Astrocyte (in vitro differentiated cells and primary cell): Measurements from ENCODE around the gene CABCOCO1. TPM values are rescaled to one million over a fixed set of nuclear protein-coding genes. Genes with fewer than 3 reads are reported as not detected.

Experiments
- DNase-seq: peaks from one replicate; pipeline ENCODE4 v3.0.0-alpha.2; 2010; ENCODE audit warnings: low read depth
- FAIRE-seq: peaks from 2 replicates; lab custom pipeline; 2011; peaks lifted over from hg19 to GRCh38; lab: Jason Lieb, UNC
- H2AFZ ChIP-seq: 2 replicates; pipeline ENCODE4 v1.6.0; 2012; ENCODE audit warnings: low read depth, low read length, inconsistent platforms
- H3K27ac ChIP-seq: 2 replicates; pipeline ENCODE4 v1.5.1; 2011; ENCODE audit warnings: low read depth, low read length, inconsistent platforms
- H3K27me3 ChIP-seq: 2 replicates; pipeline ENCODE4 v1.6.0; 2011; ENCODE audit warnings: low read length, inconsistent platforms; ENCODE audit not compliant: insufficient read depth
- H3K36me3 ChIP-seq: 2 replicates; pipeline ENCODE4 v1.5.1; 2011; ENCODE audit warnings: low read length, inconsistent platforms; ENCODE audit not compliant: insufficient read depth
- H3K4me1 ChIP-seq: 2 replicates; pipeline ENCODE4 v1.5.1; 2011; ENCODE audit warnings: low read length, inconsistent platforms; ENCODE audit not compliant: insufficient read depth
- H3K4me2 ChIP-seq: 2 replicates; pipeline ENCODE4 v1.6.0; 2012; ENCODE audit warnings: low read length, inconsistent platforms
- H3K4me3 ChIP-seq: 2 replicates; pipeline ENCODE4 v1.5.1; 2011; ENCODE audit warnings: low read depth, mild to moderate bottlenecking, low read length, inconsistent platforms; ENCODE audit not compliant: insufficient read depth
- H3K79me2 ChIP-seq: 2 replicates; pipeline ENCODE4 v1.6.0; 2012; ENCODE audit warnings: mild to moderate bottlenecking, low read length, inconsistent platforms; ENCODE audit not compliant: insufficient read depth
- H3K9ac ChIP-seq: 2 replicates; pipeline ENCODE4 v1.6.0; 2012; ENCODE audit warnings: mild to moderate bottlenecking, low read length, inconsistent platforms
- H3K9me3 ChIP-seq: 2 replicates; pipeline ENCODE4 v1.5.1; 2012; ENCODE audit warnings: low read depth, mild to moderate bottlenecking, low read length, inconsistent platforms; ENCODE audit not compliant: insufficient read depth
- H4K20me1 ChIP-seq: 2 replicates; pipeline ENCODE4 v1.6.0; 2012; ENCODE audit warnings: low read length, inconsistent platforms; ENCODE audit not compliant: insufficient read depth
- H3K27ac Mint-ChIP-seq: one replicate; pipeline ENCODE4 v1.8.0; 2021; ENCODE audit warnings: mild to moderate bottlenecking, mixed read lengths; ENCODE audit not compliant: unreplicated experiment
- H3K27me3 Mint-ChIP-seq: one replicate; pipeline ENCODE4 v1.8.0; 2021; ENCODE audit warnings: low read depth, mixed read lengths; ENCODE audit not compliant: unreplicated experiment
- H3K36me3 Mint-ChIP-seq: one replicate; pipeline ENCODE4 v1.8.0; 2021; ENCODE audit warnings: low read depth, mixed read lengths; ENCODE audit not compliant: unreplicated experiment
- H3K4me1 Mint-ChIP-seq: one replicate; pipeline ENCODE4 v1.8.0; 2021; ENCODE audit warnings: low read depth, mixed read lengths; ENCODE audit not compliant: unreplicated experiment
- H3K4me3 Mint-ChIP-seq: one replicate; pipeline ENCODE4 v1.8.0; 2021; ENCODE audit warnings: mild to moderate bottlenecking, moderate library complexity, mixed read lengths; ENCODE audit not compliant: unreplicated experiment
- H3K9me3 Mint-ChIP-seq: one replicate; pipeline ENCODE4 v1.8.0; 2021; ENCODE audit warnings: mild to moderate bottlenecking, mixed read lengths; ENCODE audit not compliant: unreplicated experiment
- CTCF ChIP-seq: IDR thresholded peaks from 2 replicates; pipeline ENCODE4 v1.5.1; 2011; ENCODE audit warnings: low read depth, mild to moderate bottlenecking, inconsistent platforms, low read length, moderate library complexity; ENCODE audit not compliant: insufficient read depth
- EZH2 ChIP-seq: IDR thresholded peaks from 2 replicates; pipeline ENCODE4 v1.6.1; 2012; ENCODE audit warnings: mild to moderate bottlenecking, low read length, inconsistent platforms; ENCODE audit not compliant: insufficient read depth
- total RNA-seq: library from RNA; stranded (reverse); gene quantifications from 2 replicates; pipeline ENCODE4 v1.2.1, GENCODE V29; 2021

CABCOCO1 gene
- total RNA-seq, 1 donor from 2014 or later = 0.23 TPM

DNA sequence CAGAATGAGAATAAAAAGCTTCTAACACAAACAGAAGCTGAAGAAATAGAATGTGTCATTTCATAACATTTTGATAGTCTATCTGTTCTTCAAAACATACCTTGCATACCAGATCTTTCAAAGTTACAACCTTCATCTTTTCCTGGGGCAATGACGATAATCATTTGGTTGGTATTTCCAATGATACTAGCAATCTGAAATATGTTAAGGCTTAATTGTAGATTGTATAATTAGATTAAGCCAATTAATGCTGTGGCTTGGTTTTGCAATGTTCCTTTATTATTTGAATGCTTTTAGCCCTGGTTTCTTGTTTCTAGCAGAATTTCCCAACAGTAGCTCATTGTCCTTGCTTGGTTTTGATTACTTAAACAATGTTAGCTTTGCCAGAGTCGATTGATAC lies 84.6 kb downstream of the CABCOCO1 start:
- no peaks in the 10 kb centered on the region for H3K9me3 ChIP-seq
- no peak overlapping the region for H3K4me3 Mint-ChIP-seq
- H3K4me3 ChIP-seq = no peak overlapping the region
- H2AFZ ChIP-seq = no peak overlapping the region
- H3K4me1 ChIP-seq = peaks cover 14% of the 10 kb centered on the region
- no peak overlapping the region for H3K4me2 ChIP-seq
- no peaks in the 10 kb centered on the region for H3K27me3 ChIP-seq
- no peak overlapping the region for H3K27ac Mint-ChIP-seq
- no peak overlapping the region for H3K9ac ChIP-seq
- DNase-seq (peak; percentile 18), FAIRE-seq (no peak)
- no peaks in the 10 kb centered on the region for H3K27me3 Mint-ChIP-seq
- peaks cover 12% of the 10 kb centered on the region for H3K4me1 Mint-ChIP-seq
- peaks cover 2% of the 10 kb centered on the region for H3K9me3 Mint-ChIP-seq
- no peak for TF ChIP-seq CTCF
- no peak for TF ChIP-seq EZH2
- no peak overlapping the region for H3K27ac ChIP-seq
- H3K36me3 ChIP-seq = no peaks in the 10 kb centered on the region
- H3K36me3 Mint-ChIP-seq = no peaks in the 10 kb centered on the region
- no peaks in the 10 kb centered on the region for H4K20me1 ChIP-seq
- no peaks in the 10 kb centered on the region for H3K79me2 ChIP-seq

DNA sequence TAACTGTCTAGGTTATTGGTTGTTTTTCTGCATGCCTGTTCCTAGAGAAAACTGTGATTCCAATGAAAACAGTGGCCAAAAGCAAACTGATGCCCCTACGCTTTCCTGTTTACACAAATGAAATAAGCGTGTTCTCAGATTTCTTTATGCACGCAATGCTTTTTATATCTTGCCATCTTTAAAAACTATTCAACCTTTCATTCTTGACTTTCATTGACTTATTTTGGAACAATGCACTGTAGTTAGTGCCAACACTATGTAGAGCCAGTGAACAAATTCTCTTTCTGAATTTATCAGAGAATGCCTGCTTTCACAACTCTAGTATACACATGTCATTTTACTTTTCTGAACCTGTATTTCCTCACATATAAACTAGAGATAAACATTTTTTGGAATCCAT lies 86.6 kb downstream of the CABCOCO1 start:
- Histone ChIP-seq H4K20me1 (no peaks in the 10 kb centered on the region), H3K4me2 (no peak overlapping the region), H3K4me1 (peaks cover 21% of the 10 kb centered on the region), H3K4me3 (no peak overlapping the region), H3K9ac (no peak overlapping the region), H3K36me3 (no peaks in the 10 kb centered on the region), H3K9me3 (no peaks in the 10 kb centered on the region), H3K27me3 (no peaks in the 10 kb centered on the region), H3K79me2 (no peaks in the 10 kb centered on the region), H2AFZ (no peak overlapping the region), H3K27ac (no peak overlapping the region)
- TF ChIP-seq EZH2 (no peak), CTCF (no peak)
- H3K4me3 Mint-ChIP-seq = no peak overlapping the region
- peaks cover 2% of the 10 kb centered on the region for H3K9me3 Mint-ChIP-seq
- H3K27ac Mint-ChIP-seq = peak overlapping the region; percentile 9
- no peaks in the 10 kb centered on the region for H3K27me3 Mint-ChIP-seq
- no peak for DNase-seq
- peak; percentile 39 for FAIRE-seq
- H3K36me3 Mint-ChIP-seq = no peaks in the 10 kb centered on the region
- peaks cover 24% of the 10 kb centered on the region for H3K4me1 Mint-ChIP-seq

- H3K27me3 Mint-ChIP-seq = no peaks in the 10 kb centered on the region
- H3K4me2 ChIP-seq = peak overlapping the region; percentile 2
- H3K4me3 ChIP-seq = no peak overlapping the region
- H3K36me3 Mint-ChIP-seq = no peaks in the 10 kb centered on the region
- H4K20me1 ChIP-seq = no peaks in the 10 kb centered on the region
- no peak overlapping the region for H2AFZ ChIP-seq
- peaks cover 26% of the 10 kb centered on the region for H3K4me1 ChIP-seq
- TF ChIP-seq EZH2 = no peak
- TF ChIP-seq CTCF = peak; percentile 63
- no peak overlapping the region for H3K9ac ChIP-seq
- no peaks in the 10 kb centered on the region for H3K9me3 ChIP-seq
- H3K79me2 ChIP-seq = no peaks in the 10 kb centered on the region
- H3K4me3 Mint-ChIP-seq = no peak overlapping the region
- no peaks in the 10 kb centered on the region for H3K36me3 ChIP-seq
- peak overlapping the region; percentile 92 for H3K27ac Mint-ChIP-seq
- H3K27me3 ChIP-seq = no peaks in the 10 kb centered on the region
- H3K27ac ChIP-seq = no peak overlapping the region
- DNase-seq = peak; percentile 49
- H3K9me3 Mint-ChIP-seq = no peaks in the 10 kb centered on the region
- H3K4me1 Mint-ChIP-seq = peaks cover 30% of the 10 kb centered on the region
- peak; percentile 47 for FAIRE-seq
Measured at GRCh38 chr10:61750943-61751471, 88.3 kb downstream of the CABCOCO1 start.
